ENCODE data around the gene ATP6V1E1.
"Not testable (repeated sequence)": the region's sequence is repeated elsewhere in the genome, so short reads cannot be mapped to it uniquely, and the experiment has no call there.

The ATP6V1E1 gene

DNA sequence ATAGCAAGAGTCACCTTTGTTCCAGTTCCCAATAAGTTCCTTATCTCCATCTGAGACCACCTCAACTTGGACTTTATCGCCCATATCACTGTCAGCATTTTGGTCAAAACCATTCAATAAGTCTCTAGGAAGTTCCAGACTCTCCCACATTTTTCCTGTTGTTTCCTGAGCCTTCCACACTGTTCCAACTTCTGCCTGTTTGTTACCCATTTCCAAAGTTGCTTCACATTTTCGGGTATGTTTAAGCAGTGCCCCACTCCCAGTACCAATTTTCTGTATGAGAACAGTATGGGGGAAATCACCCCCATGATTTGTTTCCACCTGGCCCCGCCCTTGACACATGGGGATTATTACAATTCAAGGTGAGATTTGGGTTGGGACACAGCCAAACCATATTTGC is 36.7 kb upstream of the ATP6V1E1 start:
- DNase-seq (ENCODE audit: low read depth) = no peak
- TF ChIP-seq, protein P1, sequence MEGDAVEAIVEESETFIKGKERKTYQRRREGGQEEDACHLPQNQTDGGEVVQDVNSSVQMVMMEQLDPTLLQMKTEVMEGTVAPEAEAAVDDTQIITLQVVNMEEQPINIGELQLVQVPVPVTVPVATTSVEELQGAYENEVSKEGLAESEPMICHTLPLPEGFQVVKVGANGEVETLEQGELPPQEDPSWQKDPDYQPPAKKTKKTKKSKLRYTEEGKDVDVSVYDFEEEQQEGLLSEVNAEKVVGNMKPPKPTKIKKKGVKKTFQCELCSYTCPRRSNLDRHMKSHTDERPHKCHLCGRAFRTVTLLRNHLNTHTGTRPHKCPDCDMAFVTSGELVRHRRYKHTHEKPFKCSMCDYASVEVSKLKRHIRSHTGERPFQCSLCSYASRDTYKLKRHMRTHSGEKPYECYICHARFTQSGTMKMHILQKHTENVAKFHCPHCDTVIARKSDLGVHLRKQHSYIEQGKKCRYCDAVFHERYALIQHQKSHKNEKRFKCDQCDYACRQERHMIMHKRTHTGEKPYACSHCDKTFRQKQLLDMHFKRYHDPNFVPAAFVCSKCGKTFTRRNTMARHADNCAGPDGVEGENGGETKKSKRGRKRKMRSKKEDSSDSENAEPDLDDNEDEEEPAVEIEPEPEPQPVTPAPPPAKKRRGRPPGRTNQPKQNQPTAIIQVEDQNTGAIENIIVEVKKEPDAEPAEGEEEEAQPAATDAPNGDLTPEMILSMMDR (IDR thresholded peaks at IDR 0.05; ENCODE audit: insufficient read depth, low read depth, low read length, missing control alignments) = no peak
- H3K4me3 ChIP-seq (ENCODE audit: low read depth, low read length) = no peak overlapping the region

DNA sequence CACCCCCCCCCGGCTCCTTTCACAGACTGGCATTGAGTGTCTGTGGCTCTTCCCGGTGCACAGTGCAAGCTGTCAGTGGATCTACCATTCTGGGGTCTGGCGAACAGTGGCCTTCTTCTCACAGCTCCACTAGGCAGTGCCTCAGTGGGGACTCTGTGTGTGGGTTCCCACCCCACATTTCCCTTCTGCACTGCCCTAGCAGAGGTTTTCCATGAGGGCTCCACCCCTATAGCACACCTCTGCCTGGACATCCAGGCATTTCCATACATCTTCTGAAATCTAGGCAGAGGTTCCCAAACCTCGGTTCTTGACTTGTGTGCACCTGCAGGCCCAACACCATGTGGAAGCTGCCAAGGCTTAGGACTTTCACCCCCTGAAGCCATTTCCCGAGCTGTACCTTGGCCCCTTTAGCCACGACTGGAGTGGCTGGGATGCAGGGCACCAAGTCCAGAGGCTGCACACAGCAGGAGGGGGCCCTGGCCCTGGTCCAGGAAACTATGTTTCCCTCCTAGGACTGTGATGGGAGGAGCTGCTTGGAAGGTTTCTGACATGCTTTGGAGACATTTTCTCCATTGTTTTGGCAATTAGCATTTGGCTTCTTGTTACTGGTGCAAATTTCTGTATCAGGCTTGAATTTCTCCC is 36.0 kb upstream of the ATP6V1E1 start:
- H3K4me3 ChIP-seq (ENCODE audit: low read depth, low read length) = no peak overlapping the region
- TF ChIP-seq, protein P1 (IDR thresholded peaks at IDR 0.05; ENCODE audit: insufficient read depth, low read depth, low read length, missing control alignments) = no peak
- no peak for DNase-seq (ENCODE audit: low read depth)

DNA sequence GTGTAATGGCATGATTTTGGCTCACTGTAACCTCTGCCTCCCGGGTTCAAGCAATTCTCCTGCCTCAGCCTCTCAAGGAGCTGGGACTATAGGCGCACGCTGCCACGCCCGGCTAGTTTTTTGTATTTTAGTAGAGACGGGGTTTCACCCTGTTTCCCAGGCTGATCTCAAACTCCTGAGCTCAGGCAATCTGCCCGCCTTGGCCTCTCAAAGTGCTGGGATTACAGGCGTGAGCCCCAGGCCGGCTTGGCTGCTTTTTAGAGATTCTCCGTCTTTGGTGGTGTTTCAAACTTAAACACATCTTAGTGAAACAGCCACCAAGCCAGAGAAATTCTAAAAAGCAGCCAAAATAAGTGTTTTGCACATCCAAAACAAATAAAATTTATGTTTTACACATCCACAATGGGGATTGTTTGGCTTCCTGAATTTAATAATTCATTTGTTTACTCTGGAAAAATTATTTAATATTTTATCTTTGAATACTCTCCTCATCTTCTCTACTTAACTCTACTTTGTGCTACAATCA is 28.4 kb upstream of the ATP6V1E1 start:
- DNase-seq (ENCODE audit: low read depth) = no peak
- no peak overlapping the region for H3K4me3 ChIP-seq (ENCODE audit: low read depth, low read length)
- TF ChIP-seq, protein P1 (IDR thresholded peaks at IDR 0.05; ENCODE audit: insufficient read depth, low read depth, low read length, missing control alignments) = no peak

DNA sequence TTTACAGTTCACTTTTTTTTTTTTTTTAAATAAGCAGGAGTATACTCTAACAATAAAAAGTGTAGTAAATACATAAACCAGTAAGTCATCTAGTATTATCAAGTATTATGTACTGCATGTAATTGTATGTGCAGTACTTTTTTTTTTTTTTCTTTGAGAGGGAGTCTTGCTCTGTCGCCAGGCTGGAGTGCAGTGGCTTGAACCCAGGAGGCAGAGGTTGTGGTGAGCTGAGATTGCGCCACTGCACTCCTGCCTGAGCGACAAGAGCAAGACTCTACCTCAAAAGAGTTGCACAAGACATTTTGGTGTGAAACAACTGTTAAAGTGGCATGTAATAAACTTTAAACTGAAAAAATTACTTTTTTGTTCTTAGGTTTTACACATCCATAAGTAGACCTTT is 26.7 kb upstream of the ATP6V1E1 start:
- no peak overlapping the region for H3K4me3 ChIP-seq (ENCODE audit: low read depth, low read length)
- DNase-seq (ENCODE audit: low read depth) = no peak
- TF ChIP-seq, protein P1 (IDR thresholded peaks at IDR 0.05; ENCODE audit: insufficient read depth, low read depth, low read length, missing control alignments) = no peak

DNA sequence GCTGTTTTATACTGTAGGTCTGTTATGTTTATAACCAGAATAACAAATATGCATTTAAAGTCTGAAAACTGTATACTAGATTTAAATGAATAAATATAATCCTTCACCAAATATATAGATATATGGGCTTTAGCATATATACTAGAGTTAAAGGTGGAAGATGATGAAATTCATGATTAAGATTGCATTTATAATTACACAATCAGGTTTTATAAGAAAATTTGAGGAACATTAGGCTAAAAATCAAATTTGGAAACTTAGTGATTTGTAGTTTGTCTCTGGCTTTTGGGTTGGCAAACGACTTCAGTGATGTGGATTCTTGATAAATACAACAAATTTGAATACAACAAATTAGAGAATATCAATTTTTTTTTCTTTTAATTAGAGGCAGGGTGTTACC is 20.0 kb upstream of the ATP6V1E1 start:
- TF ChIP-seq, protein P1 (IDR thresholded peaks at IDR 0.05; ENCODE audit: insufficient read depth, low read depth, low read length, missing control alignments) = no peak
- no peak for DNase-seq (ENCODE audit: low read depth)
- no peak overlapping the region for H3K4me3 ChIP-seq (ENCODE audit: low read depth, low read length)

DNA sequence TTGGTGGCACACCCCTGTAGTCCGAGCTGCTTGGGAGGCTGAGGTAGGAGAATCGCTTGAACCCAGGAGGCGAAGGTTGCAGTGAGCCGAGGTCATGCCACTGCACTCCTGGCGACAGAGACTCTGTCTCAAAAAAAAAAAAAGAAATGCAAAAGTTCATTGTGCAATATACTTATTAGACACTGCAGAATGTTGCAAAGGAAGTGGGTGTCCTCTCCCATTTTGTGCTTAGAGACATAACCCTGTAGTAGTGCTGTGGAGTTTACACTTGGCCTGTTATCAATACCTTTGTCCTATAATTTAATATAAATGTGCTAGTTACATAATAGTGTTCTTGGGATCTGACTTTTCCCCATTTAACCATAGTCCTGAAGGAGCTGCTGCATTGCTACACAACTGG is 19.4 kb upstream of the ATP6V1E1 start:
- H3K4me3 ChIP-seq (ENCODE audit: low read depth, low read length) = no peak overlapping the region
- no peak for DNase-seq (ENCODE audit: low read depth)
- TF ChIP-seq, protein P1 (IDR thresholded peaks at IDR 0.05; ENCODE audit: insufficient read depth, low read depth, low read length, missing control alignments) = no peak

DNA sequence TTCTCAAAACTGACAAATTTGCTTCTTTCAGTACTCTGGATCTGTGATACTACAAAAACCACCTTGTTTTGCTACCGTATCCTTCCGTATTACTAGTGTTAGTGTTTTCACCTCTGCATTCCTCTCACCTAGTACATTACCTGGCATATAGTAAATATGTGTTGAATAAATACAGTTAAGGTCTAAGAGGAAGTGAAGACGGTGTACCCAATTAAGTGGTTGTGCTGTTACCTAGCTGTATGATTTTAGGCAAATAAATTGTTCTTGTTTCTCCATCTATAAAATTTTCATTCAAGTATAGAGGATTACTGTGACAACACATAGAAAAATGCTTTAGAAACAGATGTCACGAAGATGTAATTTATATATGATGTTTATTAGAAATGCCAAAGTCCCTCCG is 18.9 kb upstream of the ATP6V1E1 start:
- no peak overlapping the region for H3K4me3 ChIP-seq (ENCODE audit: low read depth, low read length)
- DNase-seq (ENCODE audit: low read depth) = no peak
- TF ChIP-seq, protein P1 (IDR thresholded peaks at IDR 0.05; ENCODE audit: insufficient read depth, low read depth, low read length, missing control alignments) = no peak

DNA sequence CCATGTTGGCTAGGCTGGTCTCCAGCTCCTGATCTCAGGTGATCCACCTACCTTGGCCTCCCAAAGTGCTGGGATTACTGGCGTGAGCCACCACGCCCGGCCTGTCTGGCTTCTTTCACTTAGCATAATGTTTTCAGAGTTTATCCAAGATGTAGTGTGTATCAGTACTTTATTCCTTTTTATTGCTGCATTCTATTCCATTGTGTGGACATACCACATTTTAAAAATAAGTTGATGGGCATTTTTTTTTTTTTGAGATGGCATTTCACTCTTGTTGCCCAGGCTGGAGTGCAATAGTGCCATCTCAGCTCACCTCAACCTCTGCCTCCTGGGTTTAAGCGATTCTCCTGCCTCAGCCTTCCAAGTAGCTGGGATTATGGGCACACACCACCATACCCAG is 13.8 kb upstream of the ATP6V1E1 start:
- DNase-seq (ENCODE audit: low read depth); H3K4me3 ChIP-seq (ENCODE audit: low read depth, low read length): not testable (repeated sequence)
